Lung microvascular endothelial cell (primary cell): ENCODE data around the gene SCAMP2. TPM values are rescaled to one million over a fixed set of nuclear protein-coding genes. Genes with fewer than 3 reads are reported as not detected.
A peak's percentile ranks its signal among the peaks of the same experiment; 100 is the strongest.

Experiments used
- DNase-seq, 2 donors: peaks; one replicate each; pipeline versions ENCODE4 v3.0.0 to v3.0.0-alpha.2; 2010; ENCODE audit warnings: low read depth in 2 of 2
- total RNA-seq: library from RNA; depleted of rRNA; stranded (reverse); fragments of >200 nt; gene quantifications from 2 replicates; pipeline ENCODE4 v1.2.1, GENCODE V29; 2014

The SCAMP2 gene
- total RNA-seq, 1 donor from 2014 or later = 19.2 TPM

GRCh38 chr15:74821091-74821789 is 51.9 kb downstream of the SCAMP2 start:
- DNase-seq = no peak

- DNase-seq = no peak
Observed at GRCh38 chr15:74820056-74820455, 53.1 kb downstream of the SCAMP2 start.

- DNase-seq = peak; percentile 45 to 58
Observed at GRCh38 chr15:74817370-74817737, 55.8 kb downstream of the SCAMP2 start.

GRCh38 chr15:74816624-74817369 is 56.4 kb downstream of the SCAMP2 start:
- no peak for DNase-seq

GRCh38 chr15:74815961-74816360 is 57.2 kb downstream of the SCAMP2 start:
- DNase-seq = no peak

- no peak for DNase-seq
Observed at GRCh38 chr15:74815121-74815934, 57.8 kb downstream of the SCAMP2 start.

- no peak for DNase-seq
Observed at GRCh38 chr15:74812533-74812932, 60.6 kb downstream of the SCAMP2 start, which contains the start of gene LMAN1L. LMAN1L (plus strand) TSS chr15:74812835; CDS start chr15:74812855, 20 bp downstream.

GRCh38 chr15:74809956-74810355 is 63.2 kb downstream of the SCAMP2 start:
- no peak for DNase-seq

GRCh38 chr15:74809242-74809641 is 63.9 kb downstream of the SCAMP2 start:
- no peak for DNase-seq

- no peak for DNase-seq
Observed at GRCh38 chr15:74808840-74809229, 64.3 kb downstream of the SCAMP2 start.

GRCh38 chr15:74808078-74808839 is 64.9 kb downstream of the SCAMP2 start:
- no peak for DNase-seq

- DNase-seq = peak in 1 of 2 donors; percentile 55
Observed at GRCh38 chr15:74807282-74807681, 65.9 kb downstream of the SCAMP2 start.

GRCh38 chr15:74804935-74805334 is 68.2 kb downstream of the SCAMP2 start:
- no peak for DNase-seq

- no peak for DNase-seq
Observed at GRCh38 chr15:74802862-74803447, 70.2 kb downstream of the SCAMP2 start.

GRCh38 chr15:74802290-74802689 is 70.9 kb downstream of the SCAMP2 start:
- no peak for DNase-seq

GRCh38 chr15:74801311-74801997 is 71.7 kb downstream of the SCAMP2 start:
- no peak for DNase-seq

- DNase-seq = no peak
Observed at GRCh38 chr15:74800559-74801094, 72.5 kb downstream of the SCAMP2 start.

GRCh38 chr15:74799856-74800558 is 73.2 kb downstream of the SCAMP2 start:
- peak; percentile 64 to 66 for DNase-seq

GRCh38 chr15:74799255-74799855 is 73.8 kb downstream of the SCAMP2 start:
- no peak for DNase-seq
